HG03159 (cell line): ENCODE data around the gene SLC35G6.

Source experiments
- ATAC-seq: cut with Tn5 transposase; IDR thresholded peaks from one replicate; pipeline ENCODE4 v1.9.1; 2021; ENCODE audit warnings: mild to moderate bottlenecking, moderate library complexity; ENCODE audit not compliant: unreplicated experiment

SLC35G6 gene

DNA sequence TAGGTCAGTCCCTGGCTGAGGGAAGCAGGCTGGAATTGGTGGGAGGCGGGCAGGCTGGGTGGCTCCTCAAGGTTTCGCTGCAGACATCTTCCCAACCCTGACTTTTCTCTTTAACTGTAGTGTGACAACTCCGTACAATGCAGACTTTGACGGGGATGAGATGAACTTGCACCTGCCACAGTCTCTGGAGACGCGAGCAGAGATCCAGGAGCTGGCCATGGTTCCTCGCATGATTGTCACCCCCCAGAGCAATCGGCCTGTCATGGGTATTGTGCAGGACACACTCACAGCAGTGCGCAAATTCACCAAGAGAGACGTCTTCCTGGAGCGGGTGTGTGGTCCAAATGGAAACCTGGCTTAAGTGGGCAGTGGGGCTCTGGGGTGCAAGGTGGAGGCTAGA is 17.9 kb downstream of the SLC35G6 start:
- ATAC-seq, result no peak

DNA sequence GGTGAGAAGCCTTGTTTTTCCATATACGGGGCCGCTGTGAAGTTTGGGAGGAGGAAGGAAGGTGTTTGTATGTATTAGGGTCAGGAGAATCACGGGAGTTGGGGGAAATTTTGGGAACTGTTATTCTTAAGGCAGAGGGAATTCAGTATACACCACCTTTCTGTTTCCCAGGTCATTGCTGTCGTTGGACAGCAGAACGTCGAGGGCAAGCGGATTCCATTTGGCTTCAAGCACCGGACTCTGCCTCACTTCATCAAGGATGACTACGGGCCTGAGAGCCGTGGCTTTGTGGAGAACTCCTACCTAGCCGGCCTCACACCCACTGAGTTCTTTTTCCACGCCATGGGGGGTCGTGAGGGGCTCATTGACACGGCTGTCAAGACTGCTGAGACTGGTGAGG is 20.5 kb downstream of the SLC35G6 start:
- ATAC-seq, result no peak

DNA sequence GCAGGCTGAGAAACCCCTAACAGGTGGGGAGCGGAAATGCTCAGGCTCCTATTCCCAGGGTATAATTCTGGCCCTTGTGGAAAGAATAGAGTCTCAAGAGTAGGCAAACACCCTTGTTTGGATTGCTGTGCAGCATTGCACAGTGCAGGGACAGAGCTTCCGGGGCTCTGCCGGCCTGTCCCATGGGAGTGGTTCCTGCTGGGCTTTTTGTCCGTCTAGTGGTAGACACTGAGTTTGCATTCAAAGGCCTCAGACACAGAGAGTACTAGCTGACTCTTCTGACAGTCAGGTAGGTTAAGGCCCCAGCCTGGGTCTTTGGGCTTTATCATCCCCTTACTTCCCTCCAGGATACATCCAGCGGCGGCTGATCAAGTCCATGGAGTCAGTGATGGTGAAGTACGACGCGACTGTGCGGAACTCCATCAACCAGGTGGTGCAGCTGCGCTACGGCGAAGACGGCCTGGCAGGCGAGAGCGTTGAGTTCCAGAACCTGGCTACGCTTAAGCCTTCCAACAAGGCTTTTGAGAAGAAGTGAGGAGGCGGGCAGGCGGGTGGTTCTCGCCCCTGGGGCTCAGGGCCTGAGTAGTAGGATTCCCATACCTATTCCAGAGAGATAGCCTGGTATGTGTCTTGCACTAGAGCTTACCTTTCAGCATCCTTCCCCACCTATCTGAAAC is 21.1 kb downstream of the SLC35G6 start:
- ATAC-seq, result no peak

DNA sequence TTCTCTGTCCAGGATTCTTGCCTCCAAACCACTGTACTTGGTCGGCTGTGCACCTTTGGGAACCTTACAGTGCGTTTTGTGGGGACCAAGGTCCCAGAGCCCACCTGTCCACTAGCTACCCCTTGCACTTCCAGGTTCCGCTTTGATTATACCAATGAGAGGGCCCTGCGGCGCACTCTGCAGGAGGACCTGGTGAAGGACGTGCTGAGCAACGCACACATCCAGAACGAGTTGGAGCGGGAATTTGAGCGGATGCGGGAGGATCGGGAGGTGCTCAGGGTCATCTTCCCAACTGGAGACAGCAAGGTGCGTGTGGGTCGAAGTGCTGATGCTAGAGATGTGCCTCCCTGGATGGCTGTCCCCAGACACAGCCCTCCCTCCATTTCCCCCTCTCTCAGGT is 21.7 kb downstream of the SLC35G6 start:
- no peak for ATAC-seq

DNA sequence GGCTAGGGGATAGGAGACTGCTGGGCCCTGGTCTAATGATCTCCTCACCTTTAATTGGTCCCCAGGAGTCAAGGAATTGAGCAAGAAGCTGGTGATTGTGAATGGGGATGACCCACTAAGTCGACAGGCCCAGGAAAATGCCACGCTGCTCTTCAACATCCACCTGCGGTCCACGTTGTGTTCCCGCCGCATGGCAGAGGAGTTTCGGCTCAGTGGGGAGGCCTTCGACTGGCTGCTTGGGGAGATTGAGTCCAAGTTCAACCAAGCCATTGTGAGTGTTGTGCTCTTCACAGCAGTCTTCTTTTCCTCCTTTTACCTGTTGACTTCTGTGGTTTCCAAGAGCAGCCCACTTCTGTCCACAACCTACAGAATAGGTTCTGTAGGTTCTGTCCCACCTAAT is 22.3 kb downstream of the SLC35G6 start:
- ATAC-seq, result no peak

DNA sequence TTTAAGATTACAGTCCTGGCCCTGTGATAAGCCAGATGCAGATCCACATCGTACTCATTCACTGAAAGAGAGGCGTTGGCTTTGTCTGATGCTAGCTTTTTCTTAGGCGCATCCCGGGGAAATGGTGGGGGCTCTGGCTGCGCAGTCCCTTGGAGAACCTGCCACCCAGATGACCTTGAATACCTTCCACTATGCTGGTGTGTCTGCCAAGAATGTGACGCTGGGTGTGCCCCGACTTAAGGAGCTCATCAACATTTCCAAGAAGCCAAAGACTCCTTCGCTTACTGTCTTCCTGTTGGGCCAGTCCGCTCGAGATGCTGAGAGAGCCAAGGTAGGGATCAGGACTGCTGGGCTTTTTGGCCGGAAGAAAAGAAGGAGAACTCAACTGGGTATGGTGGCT is 26.9 kb downstream of the SLC35G6 start:
- no peak for ATAC-seq

DNA sequence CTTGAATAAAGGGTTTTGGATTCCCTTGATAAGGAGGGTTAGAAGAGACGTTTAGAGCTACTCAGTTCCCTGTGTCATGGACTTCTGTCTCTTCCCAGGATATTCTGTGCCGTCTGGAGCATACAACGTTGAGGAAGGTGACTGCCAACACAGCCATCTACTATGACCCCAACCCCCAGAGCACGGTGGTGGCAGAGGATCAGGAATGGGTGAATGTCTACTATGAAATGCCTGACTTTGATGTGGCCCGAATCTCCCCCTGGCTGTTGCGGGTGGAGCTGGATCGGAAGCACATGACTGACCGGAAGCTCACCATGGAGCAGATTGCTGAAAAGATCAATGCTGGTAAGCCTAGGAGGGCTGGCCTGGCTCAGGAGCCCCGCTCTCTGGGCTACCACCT is 27.6 kb downstream of the SLC35G6 start:
- ATAC-seq, result no peak

DNA sequence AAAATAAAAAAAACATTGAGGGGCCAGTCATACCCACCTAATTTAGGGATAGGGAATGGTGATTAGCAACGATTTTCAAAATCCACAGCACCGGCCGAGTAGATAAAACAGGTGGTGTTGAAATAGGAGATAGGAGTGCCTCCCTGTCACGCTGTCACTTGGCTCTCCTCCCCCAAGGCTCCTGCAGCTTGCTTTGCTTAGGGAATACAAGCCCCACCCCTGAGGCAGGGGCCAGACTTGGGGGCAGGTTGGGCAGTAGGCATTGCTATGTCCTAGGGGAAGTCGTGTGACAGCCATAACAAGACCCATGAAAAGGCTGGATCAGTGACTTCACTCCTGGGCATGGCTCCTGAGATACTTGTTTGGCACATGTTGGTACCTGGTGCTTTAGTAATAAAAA is 28.7 kb downstream of the SLC35G6 start:
- ATAC-seq, result no peak

DNA sequence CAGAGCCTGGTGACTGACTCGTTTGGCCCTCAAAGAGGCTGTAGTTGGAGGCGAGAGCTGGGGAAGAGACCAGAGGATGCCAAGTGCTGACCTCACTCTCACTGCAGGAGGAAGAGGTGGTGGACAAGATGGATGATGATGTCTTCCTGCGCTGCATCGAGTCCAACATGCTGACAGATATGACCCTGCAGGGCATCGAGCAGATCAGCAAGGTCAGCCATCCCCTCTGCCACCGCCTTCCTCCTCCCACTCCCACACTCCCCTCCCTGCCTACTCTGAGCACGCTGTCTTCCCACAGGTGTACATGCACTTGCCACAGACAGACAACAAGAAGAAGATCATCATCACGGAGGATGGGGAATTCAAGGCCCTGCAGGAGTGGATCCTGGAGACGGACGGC is 29.9 kb downstream of the SLC35G6 start:
- ATAC-seq, result no peak

DNA sequence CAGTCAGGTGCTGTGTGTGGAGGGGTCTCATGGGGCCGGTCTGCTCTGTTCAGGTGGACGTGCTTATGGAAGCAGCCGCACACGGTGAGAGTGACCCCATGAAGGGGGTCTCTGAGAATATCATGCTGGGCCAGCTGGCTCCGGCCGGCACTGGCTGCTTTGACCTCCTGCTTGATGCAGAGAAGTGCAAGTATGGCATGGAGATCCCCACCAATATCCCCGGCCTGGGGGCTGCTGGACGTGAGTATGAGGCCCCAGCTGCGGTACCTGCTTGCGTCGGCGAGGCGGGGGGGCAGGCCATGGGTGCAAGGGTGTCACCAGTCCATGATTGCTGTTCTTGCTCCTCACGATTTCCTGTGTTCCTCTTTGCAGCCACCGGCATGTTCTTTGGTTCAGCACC is 30.9 kb downstream of the SLC35G6 start:
- no peak for ATAC-seq

DNA sequence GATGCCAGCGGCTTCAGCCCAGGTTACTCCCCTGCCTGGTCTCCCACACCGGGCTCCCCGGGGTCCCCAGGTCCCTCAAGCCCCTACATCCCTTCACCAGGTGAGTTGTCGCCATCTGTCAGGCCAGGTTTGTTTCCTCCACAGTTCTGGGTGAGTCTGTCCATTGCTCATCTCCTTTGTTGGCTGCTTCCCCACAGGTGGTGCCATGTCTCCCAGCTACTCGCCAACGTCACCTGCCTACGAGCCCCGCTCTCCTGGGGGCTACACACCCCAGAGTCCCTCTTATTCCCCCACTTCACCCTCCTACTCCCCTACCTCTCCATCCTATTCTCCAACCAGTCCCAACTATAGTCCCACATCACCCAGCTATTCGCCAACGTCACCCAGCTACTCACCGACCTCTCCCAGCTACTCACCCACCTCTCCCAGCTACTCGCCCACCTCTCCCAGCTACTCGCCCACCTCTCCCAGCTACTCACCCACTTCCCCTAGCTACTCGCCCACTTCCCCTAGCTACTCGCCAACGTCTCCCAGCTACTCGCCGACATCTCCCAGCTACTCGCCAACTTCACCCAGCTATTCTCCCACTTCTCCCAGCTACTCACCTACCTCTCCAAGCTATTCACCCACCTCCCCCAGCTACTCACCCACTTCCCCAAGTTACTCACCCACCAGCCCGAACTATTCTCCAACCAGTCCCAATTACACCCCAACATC is 31.7 kb downstream of the SLC35G6 start:
- no peak for ATAC-seq

DNA sequence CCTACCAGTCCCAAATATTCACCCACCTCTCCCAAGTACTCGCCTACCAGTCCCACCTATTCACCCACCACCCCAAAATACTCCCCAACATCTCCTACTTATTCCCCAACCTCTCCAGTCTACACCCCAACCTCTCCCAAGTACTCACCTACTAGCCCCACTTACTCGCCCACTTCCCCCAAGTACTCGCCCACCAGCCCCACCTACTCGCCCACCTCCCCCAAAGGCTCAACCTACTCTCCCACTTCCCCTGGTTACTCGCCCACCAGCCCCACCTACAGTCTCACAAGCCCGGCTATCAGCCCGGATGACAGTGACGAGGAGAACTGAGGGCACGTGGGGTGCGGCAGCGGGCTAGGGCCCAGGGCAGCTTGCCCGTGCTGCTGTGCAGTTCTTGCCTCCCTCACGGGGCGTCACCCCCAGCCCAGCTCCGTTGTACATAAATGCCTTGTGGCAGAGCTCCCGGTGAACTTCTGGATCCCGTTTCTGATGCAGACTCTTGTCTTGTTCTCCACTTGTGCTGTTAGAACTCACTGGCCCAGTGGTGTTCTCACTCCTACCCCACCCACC is 32.7 kb downstream of the SLC35G6 start:
- ATAC-seq, result no peak

DNA sequence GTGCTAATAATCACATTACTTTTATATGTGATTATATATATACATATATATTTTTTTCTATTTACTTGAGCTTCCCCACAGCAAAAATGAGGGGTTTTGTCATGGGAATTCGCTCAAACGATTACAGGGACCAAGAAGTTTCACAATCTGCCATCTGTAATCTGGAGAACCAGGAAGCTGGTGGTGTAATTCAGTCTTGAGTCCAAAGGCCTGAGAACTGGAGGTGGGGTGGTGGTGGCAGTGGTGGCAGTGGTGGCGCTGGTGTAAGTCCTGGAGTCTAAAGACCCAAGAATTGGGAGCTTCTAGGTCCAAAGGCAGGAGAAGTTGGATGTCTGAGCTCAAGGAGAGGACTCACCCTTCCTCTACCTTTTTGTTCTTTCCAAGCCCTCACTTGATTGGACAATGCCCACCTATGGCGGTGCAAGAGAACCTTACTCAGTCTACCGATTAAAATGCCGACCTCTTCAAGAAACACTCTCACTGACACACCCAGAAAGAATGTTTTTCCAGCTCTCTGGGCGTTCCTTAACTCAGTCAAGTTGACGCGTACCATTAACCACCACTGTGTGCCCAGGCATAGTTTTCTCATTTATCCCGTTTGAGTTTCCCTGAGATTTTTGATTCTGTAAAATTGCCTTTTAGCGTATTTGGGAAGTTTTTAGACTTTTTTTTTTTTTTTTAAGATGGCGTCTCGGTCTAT is 34.8 kb downstream of the SLC35G6 start:
- no peak for ATAC-seq

DNA sequence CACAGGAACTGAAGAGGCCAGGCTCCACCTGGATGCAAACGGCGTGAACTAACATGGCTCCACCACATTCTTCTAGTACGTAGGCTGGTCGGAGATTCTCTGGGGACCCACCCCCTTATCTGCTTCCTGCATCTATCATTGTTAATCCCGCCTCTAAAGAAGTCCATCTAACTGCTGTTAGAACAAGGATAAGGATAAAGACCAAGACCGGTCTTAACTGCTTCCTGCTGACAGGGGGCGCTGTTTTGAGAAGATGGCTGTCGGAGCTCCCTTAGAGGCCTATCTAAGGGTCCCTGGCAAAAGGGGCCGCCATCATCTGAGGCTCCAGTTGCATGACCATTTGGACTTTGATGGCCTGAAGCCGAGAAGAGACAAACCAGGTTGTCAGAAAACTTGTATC is 41.8 kb downstream of the SLC35G6 start:
- ATAC-seq, result no peak

DNA sequence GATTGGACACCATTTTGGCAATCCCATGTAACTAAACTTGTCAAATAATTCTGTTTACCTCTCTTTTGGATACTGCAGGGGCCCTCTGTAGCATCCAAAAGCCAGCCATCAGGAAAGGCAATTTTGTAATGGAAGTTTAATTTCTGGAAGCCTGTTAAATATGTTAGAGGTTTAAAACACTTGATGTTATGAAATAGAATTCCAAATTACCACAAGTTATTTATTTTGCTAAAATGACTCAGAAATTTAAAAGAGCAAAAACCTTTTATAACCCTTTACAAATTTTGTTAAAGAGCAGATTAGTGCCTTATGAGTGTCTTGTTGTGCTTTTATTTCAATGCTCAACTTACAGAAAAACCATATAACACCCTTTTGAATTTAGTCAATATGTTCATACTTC is 47.6 kb downstream of the SLC35G6 start:
- ATAC-seq, result no peak

DNA sequence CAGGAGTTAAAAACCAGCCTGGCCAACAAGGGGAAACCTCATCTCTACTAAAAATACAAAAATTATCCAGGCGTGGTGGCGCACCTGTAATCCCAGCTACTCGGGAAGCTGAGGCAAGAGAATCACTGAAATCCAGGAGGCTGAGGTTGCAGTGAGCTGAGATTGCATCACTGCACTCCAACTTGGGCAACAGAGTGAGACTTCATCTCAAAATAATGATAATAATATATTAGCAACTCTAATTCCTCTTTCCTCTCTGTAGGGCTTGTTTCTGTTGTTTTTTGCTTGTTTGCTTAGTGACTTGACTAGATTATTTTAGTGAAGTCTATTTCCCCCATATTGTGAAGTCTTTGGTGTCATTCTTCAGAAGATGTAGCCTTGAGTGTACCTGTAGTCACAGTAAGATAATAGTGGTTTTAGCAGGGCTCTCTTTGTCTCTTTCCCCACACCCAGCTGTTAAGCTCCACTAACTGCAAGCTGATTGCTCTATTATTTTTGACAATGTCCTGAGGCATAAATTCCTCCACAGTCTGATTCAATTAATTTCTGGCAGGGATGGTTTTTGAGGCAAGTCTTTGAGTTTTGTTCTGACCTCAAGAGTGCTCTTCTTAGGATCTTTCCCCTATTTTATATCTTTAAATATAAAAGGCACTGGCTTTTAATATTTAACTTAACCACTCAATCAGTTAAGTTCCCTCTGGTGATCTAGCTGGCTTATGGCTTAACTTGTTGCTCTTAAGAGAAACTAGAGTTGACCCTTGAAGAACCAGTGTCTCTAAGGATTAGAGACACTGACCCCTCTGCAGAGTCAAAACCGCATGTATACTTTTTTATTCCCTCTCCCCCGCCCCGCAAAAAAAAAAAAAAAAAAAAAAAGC is 49.0 kb downstream of the SLC35G6 start:
- ATAC-seq, result no peak
